HG03064 (cell line): ENCODE measurements around the gene BSCL2.
A peak's percentile ranks its signal among the peaks of the same experiment; 100 is the strongest.
"Not testable (repeated sequence)": the region's sequence is repeated elsewhere in the genome, so short reads cannot be mapped to it uniquely, and the experiment has no call there.

Source experiments
- ATAC-seq: cut with Tn5 transposase; IDR thresholded peaks from one replicate; pipeline ENCODE4 v1.9.1; 2021; ENCODE audit warnings: low read depth; ENCODE audit not compliant: unreplicated experiment

BSCL2 gene

GRCh38 chr11:62664405-62665074 lies 42.7 kb downstream of the BSCL2 start:
- peak; percentile 29 for ATAC-seq

DNA sequence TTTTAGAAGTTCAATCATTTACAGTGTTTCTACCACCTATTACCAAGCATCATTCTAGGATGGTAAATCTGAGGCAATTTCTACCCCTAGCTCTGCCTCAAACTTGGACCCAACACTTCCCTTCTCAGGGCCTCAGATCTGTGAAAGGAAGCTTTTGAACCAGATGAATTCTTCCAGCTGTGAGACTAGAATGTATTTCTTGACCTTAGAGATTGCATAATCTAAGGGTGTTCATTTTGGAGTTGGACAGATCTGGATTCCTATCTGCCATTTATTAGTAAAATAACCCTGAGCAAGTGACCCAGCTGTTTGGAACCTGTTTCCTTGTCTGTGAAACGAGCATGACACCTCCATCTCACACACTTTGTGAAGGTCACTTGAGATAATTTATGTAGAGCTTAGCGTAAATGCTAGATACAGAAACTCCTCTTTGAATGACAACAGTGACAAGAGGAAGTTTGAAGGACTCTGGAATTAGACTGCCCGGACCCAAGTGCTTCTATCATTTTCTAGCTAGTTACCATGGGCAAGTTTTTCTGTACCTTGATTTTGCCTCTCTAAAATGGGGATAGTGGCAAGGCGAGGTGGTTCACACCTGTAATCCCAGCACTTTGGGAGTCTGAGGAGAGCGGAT lies 50.3 kb downstream of the BSCL2 start:
- ATAC-seq: no peak

DNA sequence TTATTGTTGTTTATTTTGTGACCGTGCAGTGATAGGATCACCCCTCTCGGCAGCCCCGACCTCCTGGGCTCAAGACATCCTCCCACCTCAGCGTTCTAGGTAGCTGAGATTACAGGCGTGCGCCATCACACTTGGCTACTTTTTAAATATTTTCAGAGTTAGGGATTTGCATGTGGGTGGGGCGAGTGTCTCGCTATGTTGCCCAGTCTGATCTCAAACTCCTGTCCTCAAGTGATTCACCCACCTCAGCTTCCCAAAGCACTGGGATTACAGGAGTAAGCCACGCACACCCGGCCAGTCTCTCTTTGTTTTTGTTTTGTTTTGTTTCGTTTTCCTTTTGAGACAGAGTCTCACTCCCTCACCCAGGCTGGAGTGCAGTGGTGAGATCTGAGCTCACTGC lies 52.9 kb downstream of the BSCL2 start:
- ATAC-seq: no peak

GRCh38 chr11:62652161-62653006 lies 54.8 kb downstream of the BSCL2 start:
- ATAC-seq: no peak

GRCh38 chr11:62650283-62650682 lies 56.9 kb downstream of the BSCL2 start:
- not testable (repeated sequence) for ATAC-seq

DNA sequence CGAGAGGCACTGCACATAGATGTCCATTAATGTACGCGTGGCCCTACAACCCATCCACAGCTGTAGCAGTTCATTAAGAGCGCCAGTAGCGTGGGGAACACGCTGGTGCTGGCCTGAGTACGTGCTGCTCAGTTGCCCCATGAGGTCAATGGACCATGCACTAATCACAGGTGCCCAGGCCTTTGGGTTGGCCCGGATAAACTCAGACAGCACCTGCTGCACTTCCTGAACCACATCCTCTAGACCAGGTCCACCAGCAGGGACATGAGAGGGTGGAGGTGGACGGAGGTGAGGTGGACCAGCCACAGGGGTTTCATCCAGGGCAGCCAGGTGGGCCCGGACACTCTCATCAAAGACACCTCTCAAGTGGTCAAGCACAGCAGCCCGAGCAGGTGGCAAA lies 57.7 kb downstream of the BSCL2 start:
- no peak for ATAC-seq

DNA sequence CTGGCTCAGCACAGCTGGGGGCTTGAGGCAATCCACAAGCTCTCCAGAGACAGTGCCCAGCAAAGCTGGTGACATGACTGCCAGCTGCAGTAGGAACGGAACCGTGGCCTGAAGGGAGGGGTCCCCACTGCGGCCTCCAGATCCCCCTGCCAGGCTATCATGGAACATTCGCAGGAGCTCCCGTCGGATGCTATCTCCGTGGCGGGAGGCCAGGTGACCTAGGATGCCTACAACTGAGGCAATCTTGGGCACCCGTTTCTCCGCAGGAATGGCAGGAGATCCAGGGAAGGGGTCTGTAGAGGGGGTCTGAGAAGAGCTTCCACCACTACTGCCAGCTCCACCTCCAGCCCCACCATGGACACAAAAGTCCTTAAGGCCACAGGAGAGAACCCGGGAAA lies 58.3 kb downstream of the BSCL2 start:
- ATAC-seq: no peak

- no peak for ATAC-seq
Observed at GRCh38 chr11:62648185-62648966, 58.8 kb downstream of the BSCL2 start.

DNA sequence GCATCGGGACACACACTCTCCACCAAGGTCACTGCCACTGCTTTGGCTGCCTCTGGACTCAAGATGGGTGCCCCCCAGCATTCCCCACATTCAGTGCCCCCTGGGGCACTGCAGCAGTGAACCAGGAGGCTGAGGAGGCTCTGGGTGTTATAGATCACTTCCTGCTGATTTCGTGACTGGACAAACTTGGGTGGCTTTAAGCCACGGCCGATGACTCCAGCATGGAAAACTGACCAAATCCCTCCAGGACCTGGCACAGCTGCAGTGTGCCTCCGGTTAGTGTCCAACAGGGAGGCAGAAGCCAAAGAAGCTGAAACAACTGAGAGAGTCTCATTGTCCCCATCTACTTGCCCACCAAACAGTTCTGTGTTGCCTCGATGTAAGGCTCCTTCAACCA lies 59.6 kb downstream of the BSCL2 start:
- ATAC-seq: no peak

- ATAC-seq: no peak
Observed at GRCh38 chr11:62646825-62647608, 60.2 kb downstream of the BSCL2 start.

DNA sequence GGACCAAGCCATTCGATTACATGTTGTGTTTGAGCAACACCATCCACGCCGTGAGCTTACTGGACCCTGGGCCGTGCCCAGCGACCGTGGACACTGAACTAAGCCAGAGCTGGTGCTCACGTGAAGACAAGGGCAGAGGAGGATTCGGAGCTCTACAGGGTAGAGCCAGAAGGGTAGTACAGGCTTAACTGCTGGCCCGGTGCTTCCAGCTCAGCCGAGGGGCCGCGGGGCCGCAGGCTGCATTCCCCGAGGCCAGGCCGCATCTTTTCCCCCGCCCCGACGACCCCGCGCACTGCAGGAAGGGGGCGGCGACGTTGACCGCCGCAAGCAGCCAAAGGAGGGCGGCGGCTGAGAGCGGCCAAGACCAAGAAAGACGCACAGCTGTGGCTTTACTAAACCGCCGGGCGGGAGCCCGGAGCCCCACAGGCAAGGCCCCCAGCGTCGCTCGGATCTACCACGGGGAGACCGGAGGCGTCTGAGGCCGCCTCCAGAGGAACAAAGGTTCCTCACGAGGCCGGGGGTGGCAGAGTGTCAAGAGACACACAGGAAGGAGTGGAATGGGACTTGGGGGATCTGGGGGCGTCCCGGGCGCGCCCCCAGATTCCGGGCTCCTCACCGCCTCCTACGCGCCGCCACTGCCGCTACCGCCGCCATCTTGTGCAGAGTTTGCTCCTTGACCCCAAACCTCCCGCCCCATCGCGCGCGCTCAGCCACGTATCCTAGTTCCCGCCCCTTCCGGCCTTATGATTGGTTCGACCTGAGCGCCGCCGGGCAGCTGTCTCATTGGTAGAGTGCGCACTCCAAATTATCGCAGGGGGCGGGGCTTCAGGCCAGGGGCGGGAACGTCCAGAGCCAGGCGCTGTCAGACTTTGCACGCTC lies 61.0 kb downstream of the BSCL2 start, which contains the start of gene GANAB:
Gene GANAB (minus strand): TSS at position 668 of the 879 bp plus-strand sequence. CDS start 14 bp downstream, at position 654.
- peak; percentile 84 for ATAC-seq

DNA sequence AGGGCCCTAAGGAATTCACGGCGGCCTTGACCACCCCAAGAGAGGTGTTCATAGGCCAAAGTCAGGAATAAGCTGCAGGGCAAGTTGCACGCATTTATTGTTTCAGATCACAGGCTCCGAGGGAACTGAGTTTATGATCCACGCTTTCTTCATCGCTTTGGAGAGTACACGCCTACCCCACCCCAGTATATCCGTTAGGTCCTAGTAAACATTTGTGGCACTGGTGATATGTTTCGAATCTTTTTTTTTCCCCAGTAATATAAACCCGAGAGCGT lies 61.6 kb downstream of the BSCL2 start:
- ATAC-seq: no peak

- no peak for ATAC-seq
Observed at GRCh38 chr11:62644220-62644619, 63.0 kb downstream of the BSCL2 start.
